Keratinocyte (primary cell): ENCODE measurements around the gene NT5DC4. TPM values are rescaled to one million over a fixed set of nuclear protein-coding genes. Genes with fewer than 3 reads are reported as not detected.

Source experiments
- polyA plus RNA-seq, 5 experiments: library from polyadenylated mRNA; depleted of rRNA in 3 of 5; stranded (reverse) in 3 of 5; stranded (forward) in 1 of 5; unstranded in 1 of 5; fragments of >200 nt; gene quantifications; 1 replicate in 1 of 5; 2 replicates in 3 of 5; 3 replicates in 1 of 5; pipeline versions ENCODE4 v1.2.1 to v1.2.3, GENCODE V29; 2011 to 2012; ENCODE audit warnings: missing spikeins in 2 of 5, low read depth in 1 of 5, low replicate concordance in 1 of 5

Gene NT5DC4
- polyA plus RNA-seq, 1 donor (not counting 4 experiments of a cell fraction or from before 2014, with no cell fraction given) = 1.00 TPM

Other genes starting within 250 kb of the NT5DC4 start
- gene TTL, start 238.9 kb upstream of the NT5DC4 start, polyA plus RNA-seq = 27.6 to 37.9 TPM (median 28.6 TPM) in 3 replicates
- 23.5 to 31.9 TPM (median 27.1 TPM) in 3 replicates for gene POLR1B, start 178.6 kb upstream of the NT5DC4 start, polyA plus RNA-seq
- gene CHCHD5, start 136.4 kb upstream of the NT5DC4 start, polyA plus RNA-seq = 17.6 to 30.1 TPM (median 17.9 TPM) in 3 replicates
- gene SLC20A1, start 75.1 kb upstream of the NT5DC4 start, polyA plus RNA-seq = 148 to 415 TPM (median 265 TPM) in 3 replicates
- gene CKAP2L, start 43.6 kb downstream of the NT5DC4 start, polyA plus RNA-seq = 1.2 to 10.9 TPM (median 9.3 TPM) in 3 replicates
- 146 to 269 TPM (median 240 TPM) in 3 replicates for gene IL1A, start 63.5 kb downstream of the NT5DC4 start, polyA plus RNA-seq
- gene IL1B, start 115.8 kb downstream of the NT5DC4 start, polyA plus RNA-seq = 221 to 291 TPM (median 232 TPM) in 3 replicates
- 0.33 to 0.73 TPM (median 0.63 TPM) in 3 replicates for gene IL37, start 190.1 kb downstream of the NT5DC4 start, polyA plus RNA-seq